Spleen (tissue), 7 donors: Measurements from ENCODE around the gene TMEM9B.

ENCODE experiments used
- CTCF ChIP-seq, 11 experiments: fragments of 200-600 bp in 7 of 11; fragments of 450-650 bp in 4 of 11; sonication (generic) in 4 of 11; IDR thresholded peaks in 8 of 11; conservative IDR thresholded peaks in 3 of 11; 1 replicate in 7 of 11; 2 replicates in 4 of 11; pipeline versions ENCODE4 v1.4.0 to v1.8.0; 2016 to 2021; ENCODE audit warnings: antibody characterized with exemption in 11 of 11, inconsistent platforms in 4 of 11, mild to moderate bottlenecking in 1 of 11
- POLR2A ChIP-seq, 3 donors: fragments of 450-650 bp; IDR thresholded peaks; one replicate each; pipeline ENCODE4 v1.5.1; 2017; ENCODE audit warnings: antibody characterized with exemption in 3 of 3, mild to moderate bottlenecking in 1 of 3
- donor health status: DM: no; HTN: no; CAD: no; lungs with moderate emphysema.
- donor health status: DM: no; HTN: no; CAD: no.
- donor health status: DM: no; HTN: no; CAD: no.

GRCh38 chr11:8985462-8985861 lies 21.2 kb upstream of the TMEM9B start:
- TF ChIP-seq CTCF (IDR thresholded peaks at IDR 0.05 in 8 of 11, conservative IDR thresholded peaks at IDR 0.05 in 3 of 11) (no peak), POLR2A (IDR thresholded peaks at IDR 0.05) (no peak)
